ENCODE data around the gene TANGO6. TPM values are rescaled to one million over a fixed set of nuclear protein-coding genes. Genes with fewer than 3 reads are reported as not detected.

Gene TANGO6
- total RNA-seq, 2 experiments from 2014 or later = 17.1 to 18.1 TPM

GRCh38 chr16:68851601-68852000 lies 8.3 kb downstream of the TANGO6 start:
- Mint-ChIP-seq H3K4me3 (no peak overlapping the region), H3K27me3 (no peaks in the 10 kb centered on the region), H3K27ac (no peak overlapping the region), H3K36me3 (ENCODE audit: low read depth) (peaks cover 10% of the 10 kb centered on the region), H3K4me1 (ENCODE audit: low read depth) (peaks cover 33% of the 10 kb centered on the region), H3K9me3 (no peaks in the 10 kb centered on the region)
- H3K4me3 ChIP-seq (ENCODE audit: low read length) = no peak overlapping the region
- H3K9me3 ChIP-seq (ENCODE audit: control insufficient read depth in 1 of 2, insufficient read depth in 1 of 2, low read length in 2 of 2) = no peaks in the 10 kb centered on the region
- ATAC-seq (ENCODE audit: poor library complexity) (no peak), DNase-seq (no peak)
- peaks cover 4% of the 10 kb centered on the region for H3K36me3 ChIP-seq (ENCODE audit: insufficient read depth, low read length)
- no peaks in the 10 kb centered on the region for H3K27me3 ChIP-seq (ENCODE audit: control insufficient read depth in 1 of 2, insufficient read depth in 2 of 2, low read length in 2 of 2)
- ChIA-PET POLR2A (interaction anchor here (1.5 kb wide), 1 partner anchor 8 kb away, joined by 5 read pairs; the partner anchor contains the start of gene TANGO6), CTCF (no interaction called here)
- no peak overlapping the region for H3K27ac ChIP-seq (ENCODE audit: low read depth in 1 of 2, low read length in 2 of 2)
- intact Hi-C loops (cut with DNase I, micrococcal nuclease) = no loop called here
- TF ChIP-seq CTCF (IDR thresholded peaks at IDR 0.05) = no peak
- H3K4me1 ChIP-seq (ENCODE audit: insufficient read depth, low read length) = peaks cover 11% of the 10 kb centered on the region

- Mint-ChIP-seq H3K4me3 (no peak overlapping the region), H3K27ac (no peak overlapping the region), H3K9me3 (no peaks in the 10 kb centered on the region), H3K36me3 (ENCODE audit: low read depth) (peaks cover 35% of the 10 kb centered on the region), H3K4me1 (ENCODE audit: low read depth) (peaks cover 21% of the 10 kb centered on the region), H3K27me3 (no peaks in the 10 kb centered on the region)
- H3K4me3 ChIP-seq (ENCODE audit: low read length) = no peak overlapping the region
- ATAC-seq (ENCODE audit: poor library complexity) (no peak), DNase-seq (no peak)
- ChIA-PET POLR2A (no interaction called here), CTCF (interaction anchor here (1.0 kb wide), 1 partner anchor 337 kb away, joined by 4 read pairs; no protein-coding TSS in a partner anchor)
- intact Hi-C loops (cut with DNase I, micrococcal nuclease) = no loop called here
- TF ChIP-seq CTCF (IDR thresholded peaks at IDR 0.05) = no peak
- no peaks in the 10 kb centered on the region for H3K4me1 ChIP-seq (ENCODE audit: insufficient read depth, low read length)
- H3K9me3 ChIP-seq (ENCODE audit: control insufficient read depth in 1 of 2, insufficient read depth in 1 of 2, low read length in 2 of 2) = no peaks in the 10 kb centered on the region
- no peaks in the 10 kb centered on the region for H3K27me3 ChIP-seq (ENCODE audit: control insufficient read depth in 1 of 2, insufficient read depth in 2 of 2, low read length in 2 of 2)
- peaks cover 30% of the 10 kb centered on the region for H3K36me3 ChIP-seq (ENCODE audit: insufficient read depth, low read length)
- H3K27ac ChIP-seq (ENCODE audit: low read depth in 1 of 2, low read length in 2 of 2) = no peak overlapping the region
Observed at GRCh38 chr16:68857479-68857878, 14.1 kb downstream of the TANGO6 start.

- no peaks in the 10 kb centered on the region for H3K9me3 ChIP-seq (ENCODE audit: control insufficient read depth in 1 of 2, insufficient read depth in 1 of 2, low read length in 2 of 2)
- no peaks in the 10 kb centered on the region for H3K9me3 Mint-ChIP-seq
- intact Hi-C loops (cut with DNase I, micrococcal nuclease) = no loop called here
- H3K27ac ChIP-seq (ENCODE audit: low read depth in 1 of 2, low read length in 2 of 2) = no peak overlapping the region
- no peaks in the 10 kb centered on the region for H3K27me3 Mint-ChIP-seq
- ChIA-PET CTCF (no interaction called here), POLR2A (no interaction called here)
- H3K4me1 Mint-ChIP-seq (ENCODE audit: low read depth) = peaks cover 9% of the 10 kb centered on the region
- H3K36me3 Mint-ChIP-seq (ENCODE audit: low read depth) = peaks cover 58% of the 10 kb centered on the region
- no peak overlapping the region for H3K4me3 ChIP-seq (ENCODE audit: low read length)
- no peak overlapping the region for H3K27ac Mint-ChIP-seq
- H3K36me3 ChIP-seq (ENCODE audit: insufficient read depth, low read length) = peaks cover 41% of the 10 kb centered on the region
- H3K27me3 ChIP-seq (ENCODE audit: control insufficient read depth in 1 of 2, insufficient read depth in 2 of 2, low read length in 2 of 2) = no peaks in the 10 kb centered on the region
- DNase-seq (no peak), ATAC-seq (ENCODE audit: poor library complexity) (no peak)
- H3K4me3 Mint-ChIP-seq = no peak overlapping the region
- TF ChIP-seq CTCF (IDR thresholded peaks at IDR 0.05) = no peak
- no peaks in the 10 kb centered on the region for H3K4me1 ChIP-seq (ENCODE audit: insufficient read depth, low read length)
Observed at GRCh38 chr16:68859828-68860227, 16.5 kb downstream of the TANGO6 start.
